Hepatocyte (in vitro differentiated cells): ENCODE results near the gene YARS1. TPM values are rescaled to one million over a fixed set of nuclear protein-coding genes. Genes with fewer than 3 reads are reported as not detected.

Experiments used
- DNase-seq: peaks from one replicate; pipeline ENCODE4 v3.0.0-alpha.2; 2016; ENCODE audit warnings: low spot score
- H2AFZ ChIP-seq: fragments of 200-600 bp; sonication (generic); 2 replicates; pipeline ENCODE4 v1.6.0; 2016; ENCODE audit warnings: antibody characterized with exemption, mild to moderate bottlenecking
- H3K27ac ChIP-seq: fragments of 200-600 bp; sonication (generic); 2 replicates; pipeline ENCODE4 v1.5.1; 2016; ENCODE audit warnings: mild to moderate bottlenecking
- H3K27me3 ChIP-seq: fragments of 200-600 bp; sonication (generic); 2 replicates; pipeline ENCODE4 v1.6.1; 2016
- H3K36me3 ChIP-seq: fragments of 200-600 bp; sonication (generic); replicated peaks from 2 replicates; pipeline ENCODE4 v1.5.1; 2016; ENCODE audit warnings: low read depth; ENCODE audit not compliant: insufficient read depth
- H3K4me1 ChIP-seq: fragments of 200-600 bp; sonication (generic); 2 replicates; pipeline ENCODE4 v1.5.1; 2016; ENCODE audit warnings: mild to moderate bottlenecking, moderate library complexity; ENCODE audit not compliant: insufficient read depth
- H3K4me2 ChIP-seq: fragments of 200-600 bp; sonication (generic); 2 replicates; pipeline ENCODE4 v1.6.0; 2016
- H3K4me3 ChIP-seq: fragments of 200-600 bp; sonication (generic); 2 replicates; pipeline ENCODE4 v1.5.1; 2016; ENCODE audit warnings: mild to moderate bottlenecking
- H3K79me2 ChIP-seq: fragments of 200-600 bp; sonication (generic); 2 replicates; pipeline ENCODE4 v1.6.0; 2017; ENCODE audit warnings: mild to moderate bottlenecking
- H3K9me2 ChIP-seq: fragments of 200-600 bp; sonication (generic); replicated peaks from 2 replicates; pipeline ENCODE4 v1.6.0; 2017; ENCODE audit warnings: mild to moderate bottlenecking; ENCODE audit not compliant: insufficient read depth
- H3K9me3 ChIP-seq: fragments of 200-600 bp; sonication (generic); 2 replicates; pipeline ENCODE4 v1.5.1; 2016; ENCODE audit warnings: low read depth, mild to moderate bottlenecking
- H4K20me1 ChIP-seq: fragments of 200-600 bp; sonication (generic); 2 replicates; pipeline ENCODE4 v1.6.0; 2016; ENCODE audit warnings: mild to moderate bottlenecking; ENCODE audit not compliant: insufficient read depth, poor library complexity, severe bottlenecking
- CTCF ChIP-seq: fragments of 200-600 bp; sonication (generic); IDR thresholded peaks from 2 replicates; pipeline ENCODE4 v1.5.1; 2016; ENCODE audit warnings: antibody characterized with exemption, mild to moderate bottlenecking; ENCODE audit not compliant: poor library complexity
- EZH2 ChIP-seq: fragments of 200-600 bp; sonication (generic); IDR thresholded peaks from 2 replicates; pipeline ENCODE4 v1.6.1; 2016; ENCODE audit warnings: antibody characterized with exemption, mild to moderate bottlenecking, borderline replicate concordance
- EZH2phosphoT487 ChIP-seq: fragments of 200-600 bp; sonication (generic); IDR thresholded peaks from one replicate; pipeline ENCODE4 v1.6.1; 2018; ENCODE audit warnings: antibody characterized with exemption, mild to moderate bottlenecking, low read depth, moderate library complexity; ENCODE audit not compliant: unreplicated experiment, severe bottlenecking
- WGBS: methylation state at CpG from one replicate; pipeline ENCODE4 v1.1.6; 2016; ENCODE audit warnings: low lambda C conversion rate; ENCODE audit errors: missing lambda C conversion rate; 5-methylcytosine and 5-hydroxymethylcytosine counted together
- polyA plus RNA-seq: library from polyadenylated mRNA; unstranded; fragments of >200 nt; fragmentation: Nextera tagmentation; extraction: Ambion mirVana; gene quantifications from 2 replicates; pipeline ENCODE4 v1.2.1, GENCODE V29; 2016
- total RNA-seq: library from RNA; depleted of rRNA; stranded (reverse); fragments of >200 nt; gene quantifications from 2 replicates; pipeline ENCODE4 v1.2.3, GENCODE V29; 2014

Gene YARS1
- total and polyA plus RNA-seq, 2 experiments from 2014 or later: 104 to 140 TPM

DNA sequence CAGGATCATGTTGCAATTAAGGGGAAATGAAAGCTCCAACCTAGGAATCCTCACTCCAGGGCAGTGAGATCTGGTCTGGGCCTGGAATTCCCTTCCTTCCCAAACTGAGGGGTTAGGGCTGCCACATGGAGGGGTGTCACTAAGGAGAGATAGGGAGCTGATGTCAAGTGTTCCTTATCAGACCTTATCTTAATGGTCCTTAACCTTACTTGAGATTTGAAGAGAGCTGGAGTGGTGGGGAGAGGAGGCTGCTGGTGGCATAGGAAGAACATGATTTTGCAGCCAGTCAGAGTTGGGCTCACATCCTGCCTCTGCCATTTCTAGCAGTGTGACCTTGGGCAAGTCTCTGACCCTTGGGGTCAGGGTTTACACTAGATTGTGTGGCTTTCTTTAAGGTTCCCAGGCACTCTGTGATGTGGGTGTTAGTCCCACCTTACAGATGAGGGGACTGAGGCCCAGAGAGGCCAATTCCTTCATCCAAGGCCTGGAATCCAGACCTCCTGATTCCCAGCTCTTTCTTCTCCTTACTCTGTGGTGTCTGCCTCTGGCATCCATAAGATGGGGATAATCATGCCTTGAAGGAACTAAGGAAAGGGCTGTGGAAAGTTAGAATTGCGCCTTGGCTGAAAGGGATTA is 58.2 kb downstream of the YARS1 start:
- peak; percentile 10 for DNase-seq
- Histone ChIP-seq H4K20me1 (no peaks in the 10 kb centered on the region), H3K4me3 (no peak overlapping the region), H3K4me1 (peaks cover 79% of the 10 kb centered on the region), H3K9me3 (no peaks in the 10 kb centered on the region), H2AFZ (no peak overlapping the region), H3K4me2 (peak overlapping the region; percentile 65), H3K36me3 (no peaks in the 10 kb centered on the region), H3K79me2 (peaks cover 85% of the 10 kb centered on the region), H3K27ac (peak overlapping the region; percentile 97), H3K9me2 (no peaks in the 10 kb centered on the region), H3K27me3 (no peaks in the 10 kb centered on the region)
- TF ChIP-seq EZH2phosphoT487 (no peak), CTCF (no peak), EZH2 (no peak)
- WGBS: 52% methylated on average over 1 of the region's 1 CpG

DNA sequence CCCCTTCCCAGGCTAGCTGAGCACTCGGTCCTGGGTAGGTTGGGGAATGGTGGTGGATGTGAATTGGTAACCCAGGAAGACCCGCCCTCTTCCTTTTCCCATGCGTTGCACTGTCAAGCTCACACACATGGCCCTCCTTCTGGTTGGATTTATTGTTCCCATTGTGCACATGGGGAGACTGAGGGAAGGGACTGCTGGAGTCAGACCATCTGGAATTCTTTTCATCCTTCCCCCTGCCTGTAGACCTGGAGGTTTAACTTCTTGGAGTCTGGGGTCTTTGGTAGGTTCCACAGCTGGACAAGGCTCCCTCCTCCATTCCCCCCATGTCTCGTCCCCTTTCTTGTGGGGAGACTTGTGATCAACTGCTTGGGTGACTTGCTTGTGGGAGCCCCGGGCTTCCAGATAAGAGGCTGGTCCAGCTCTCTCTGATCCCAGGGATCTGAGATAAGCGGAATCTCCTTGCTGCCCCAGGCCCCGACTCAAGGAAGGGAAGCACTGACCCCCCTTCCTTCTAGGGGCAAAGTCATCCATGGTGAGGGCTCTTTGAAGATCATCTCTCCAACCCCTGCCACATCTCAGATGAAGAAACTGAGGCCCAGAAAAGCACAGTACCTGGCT is 58.9 kb downstream of the YARS1 start:
- Histone ChIP-seq H3K79me2 (peaks cover 82% of the 10 kb centered on the region), H3K4me1 (peaks cover 79% of the 10 kb centered on the region)

GRCh38 chr1:32757213-32757895 is 59.8 kb downstream of the YARS1 start:
- H3K4me3 ChIP-seq: no peak overlapping the region
- TF ChIP-seq EZH2 (no peak), EZH2phosphoT487 (no peak), CTCF (no peak)
- peak; percentile 8 for DNase-seq
- H3K4me1 ChIP-seq: peaks cover 70% of the 10 kb centered on the region
- H3K9me2 ChIP-seq: no peaks in the 10 kb centered on the region
- no peaks in the 10 kb centered on the region for H3K27me3 ChIP-seq
- peak overlapping the region; percentile 97 for H3K27ac ChIP-seq
- H2AFZ ChIP-seq: no peak overlapping the region
- H3K36me3 ChIP-seq: no peaks in the 10 kb centered on the region
- no peaks in the 10 kb centered on the region for H4K20me1 ChIP-seq
- peak overlapping the region; percentile 65 for H3K4me2 ChIP-seq
- peaks cover 79% of the 10 kb centered on the region for H3K79me2 ChIP-seq
- H3K9me3 ChIP-seq: no peaks in the 10 kb centered on the region
- WGBS: 69% methylated on average over 4 of the region's 4 CpGs

More for the DNA sequence above, 58.9 kb downstream of the YARS1 start:
- no peaks in the 10 kb centered on the region for H4K20me1 ChIP-seq
- no peaks in the 10 kb centered on the region for H3K9me3 ChIP-seq
- peak overlapping the region; percentile 65 for H3K4me2 ChIP-seq
- no peak overlapping the region for H3K4me3 ChIP-seq
- 50% methylated on average over 7 of the region's 7 CpGs for WGBS
- H2AFZ ChIP-seq: no peak overlapping the region
- H3K36me3 ChIP-seq: no peaks in the 10 kb centered on the region
- no peak for DNase-seq
- peak overlapping the region; percentile 97 for H3K27ac ChIP-seq
- H3K9me2 ChIP-seq: no peaks in the 10 kb centered on the region
- TF ChIP-seq EZH2 (no peak), CTCF (no peak), EZH2phosphoT487 (no peak)
- no peaks in the 10 kb centered on the region for H3K27me3 ChIP-seq
